Activated naive CD4-positive, alpha-beta T cell treated with Interleukin-2 at 50 U/mL for 16 hours (primary cell): ENCODE data around the gene FAF1.

Source experiments
- DNase-seq: peaks from one replicate; pipeline ENCODE4 v3.0.0-alpha.2; 2020

The FAF1 gene

GRCh38 chr1:50611675-50612074 is 348.4 kb downstream of the FAF1 start:
- DNase-seq: no peak

GRCh38 chr1:50610563-50610962 is 349.5 kb downstream of the FAF1 start:
- no peak for DNase-seq

- DNase-seq: no peak
These were observed 350.6 kb downstream of the FAF1 start for GRCh38 chr1:50609508-50609907.

GRCh38 chr1:50605186-50605875 is 354.7 kb downstream of the FAF1 start:
- DNase-seq: no peak

- no peak for DNase-seq
These were observed 355.5 kb downstream of the FAF1 start for GRCh38 chr1:50604580-50604979.

- no peak for DNase-seq
These were observed 356.5 kb downstream of the FAF1 start for GRCh38 chr1:50603274-50604271.

- DNase-seq: no peak
These were observed 360.5 kb downstream of the FAF1 start for GRCh38 chr1:50599546-50599945.

GRCh38 chr1:50595874-50596273 is 364.2 kb downstream of the FAF1 start:
- no peak for DNase-seq

- DNase-seq: no peak
These were observed 366.6 kb downstream of the FAF1 start for GRCh38 chr1:50593515-50593914.

GRCh38 chr1:50591598-50591997 is 368.5 kb downstream of the FAF1 start:
- no peak for DNase-seq

GRCh38 chr1:50582346-50582745 is 377.7 kb downstream of the FAF1 start:
- DNase-seq: no peak

GRCh38 chr1:50570066-50570468 is 390.0 kb downstream of the FAF1 start:
- DNase-seq: no peak

GRCh38 chr1:50568782-50569181 is 391.3 kb downstream of the FAF1 start:
- no peak for DNase-seq

- no peak for DNase-seq
These were observed 393.7 kb downstream of the FAF1 start for GRCh38 chr1:50566405-50566804.

GRCh38 chr1:50564417-50564816 is 395.6 kb downstream of the FAF1 start:
- no peak for DNase-seq

GRCh38 chr1:50562106-50562505 is 398.0 kb downstream of the FAF1 start:
- no peak for DNase-seq

GRCh38 chr1:50559421-50559820 is 400.6 kb downstream of the FAF1 start:
- DNase-seq: no peak

GRCh38 chr1:50553921-50554320 is 406.1 kb downstream of the FAF1 start:
- no peak for DNase-seq

- DNase-seq: no peak
These were observed 411.8 kb downstream of the FAF1 start for GRCh38 chr1:50548243-50548642.

GRCh38 chr1:50542362-50542761 is 417.7 kb downstream of the FAF1 start:
- DNase-seq: no peak

- DNase-seq: no peak
These were observed 421.6 kb downstream of the FAF1 start for GRCh38 chr1:50538476-50538875.

- DNase-seq: no peak
These were observed 428.5 kb downstream of the FAF1 start for GRCh38 chr1:50531601-50532000.

- DNase-seq: no peak
These were observed 429.0 kb downstream of the FAF1 start for GRCh38 chr1:50531027-50531426.

GRCh38 chr1:50529510-50529909 is 430.6 kb downstream of the FAF1 start:
- no peak for DNase-seq
